PFSK-1 (cell line): ENCODE measurements around the gene IGSF21.

Experiments
- FOXP2 ChIP-seq: optimal IDR thresholded peaks from 2 replicates; pipeline ENCODE3; 2011; ENCODE audit warnings: borderline replicate concordance, control low read depth, inconsistent platforms; ENCODE audit not compliant: insufficient read depth; ENCODE audit errors: extremely low read length, extremely low read depth
- POLR2AphosphoS5 ChIP-seq: IDR thresholded peaks from 2 replicates; pipeline ENCODE4 v1.6.1; 2012; ENCODE audit warnings: low read depth, mild to moderate bottlenecking, control low read depth, low read length, moderate library complexity
- REST ChIP-seq, 2 experiments: IDR thresholded peaks; 2 replicates each; pipeline versions ENCODE4 v1.6.1 to v1.8.0; 2011 to 2012; ENCODE audit warnings: low read depth in 2 of 2, low read length in 2 of 2, control low read depth in 1 of 2, inconsistent platforms in 1 of 2, mild to moderate bottlenecking in 1 of 2, moderate library complexity in 1 of 2; ENCODE audit not compliant: insufficient read depth in 1 of 2
- SIN3A ChIP-seq: IDR thresholded peaks from 2 replicates; pipeline ENCODE4 v1.6.1; 2012; ENCODE audit warnings: mild to moderate bottlenecking, low read length, moderate library complexity, borderline replicate concordance; ENCODE audit not compliant: insufficient read depth
- TAF1 ChIP-seq: IDR thresholded peaks from 2 replicates; pipeline ENCODE4 v1.6.1; 2012; ENCODE audit warnings: low read length, control low read depth, borderline replicate concordance; ENCODE audit not compliant: insufficient read depth

IGSF21 gene

GRCh38 chr1:18158714-18159113, 51.1 kb downstream of the IGSF21 start:
- TF ChIP-seq REST (IDR thresholded peaks at IDR 0.05; ENCODE audit: insufficient read depth in 1 of 2, low read depth in 2 of 2, low read length in 2 of 2): no peak
- TF ChIP-seq TAF1: no peak
- no peak for TF ChIP-seq FOXP2
- no peak for TF ChIP-seq POLR2AphosphoS5
- no peak for TF ChIP-seq SIN3A

- TF ChIP-seq SIN3A: no peak
- TF ChIP-seq TAF1: no peak
These were observed 52.8 kb downstream of the IGSF21 start for GRCh38 chr1:18160290-18160942.

- TF ChIP-seq POLR2AphosphoS5 (no peak), TAF1 (no peak), REST (IDR thresholded peaks at IDR 0.05; ENCODE audit: insufficient read depth in 1 of 2, low read depth in 2 of 2, low read length in 2 of 2) (no peak), FOXP2 (no peak), SIN3A (no peak)
These were observed 54.1 kb downstream of the IGSF21 start for GRCh38 chr1:18161690-18162089.

GRCh38 chr1:18166341-18166740, 58.7 kb downstream of the IGSF21 start:
- TF ChIP-seq FOXP2: no peak
- no peak for TF ChIP-seq SIN3A
- no peak for TF ChIP-seq REST (IDR thresholded peaks at IDR 0.05; ENCODE audit: insufficient read depth in 1 of 2, low read depth in 2 of 2, low read length in 2 of 2)
- TF ChIP-seq TAF1: no peak
- no peak for TF ChIP-seq POLR2AphosphoS5

GRCh38 chr1:18166929-18167328, 59.3 kb downstream of the IGSF21 start:
- no peak for TF ChIP-seq SIN3A

- no peak for TF ChIP-seq REST (IDR thresholded peaks at IDR 0.05; ENCODE audit: insufficient read depth in 1 of 2, low read depth in 2 of 2, low read length in 2 of 2)
- TF ChIP-seq SIN3A: no peak
- no peak for TF ChIP-seq POLR2AphosphoS5
- no peak for TF ChIP-seq FOXP2
- no peak for TF ChIP-seq TAF1
These were observed 62.8 kb downstream of the IGSF21 start for GRCh38 chr1:18170444-18170843.
